Breast epithelium (tissue), 3 donors: ENCODE results near the gene FEV.

Experiments
- POLR2A ChIP-seq: fragments of 450-650 bp; IDR thresholded peaks from one replicate; pipeline ENCODE4 v1.6.1; 2016; ENCODE audit warnings: antibody characterized with exemption, mild to moderate bottlenecking, moderate library complexity
- POLR2AphosphoS5 ChIP-seq, 3 donors: sonication (generic); formaldehyde crosslinking; IDR thresholded peaks; one replicate each; pipeline ENCODE4 v1.6.1; 2017; ENCODE audit warnings: antibody characterized with exemption in 3 of 3
- TF ChIP-seq, protein P1 (sequence below), 3 donors: fragments of 450-650 bp; IDR thresholded peaks; one replicate each; pipeline ENCODE4 v1.5.1; 2016 to 2017; ENCODE audit warnings: antibody characterized with exemption in 3 of 3, mild to moderate bottlenecking in 3 of 3, moderate library complexity in 3 of 3

DNA sequence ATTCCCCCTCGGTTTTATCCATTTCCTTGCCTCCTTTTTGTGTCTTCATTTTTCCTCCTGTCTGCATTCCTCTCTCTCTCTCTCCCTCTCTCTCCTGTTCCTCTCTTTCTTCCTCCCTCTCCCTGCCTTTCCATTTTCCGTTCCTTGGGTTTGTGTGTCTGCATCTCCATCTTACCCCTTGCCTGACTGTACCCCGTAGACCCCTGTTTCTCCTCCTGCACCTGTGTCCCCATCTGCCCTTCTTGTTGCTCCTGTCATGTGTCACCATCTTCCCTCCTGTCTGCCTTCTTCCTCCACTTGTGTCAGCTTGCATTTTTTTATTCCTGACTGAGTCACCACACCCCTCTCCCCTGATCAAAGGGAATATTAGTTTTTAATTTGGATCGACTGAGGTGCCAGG, 23.8 kb downstream of the FEV start:
- TF ChIP-seq, protein P1, sequence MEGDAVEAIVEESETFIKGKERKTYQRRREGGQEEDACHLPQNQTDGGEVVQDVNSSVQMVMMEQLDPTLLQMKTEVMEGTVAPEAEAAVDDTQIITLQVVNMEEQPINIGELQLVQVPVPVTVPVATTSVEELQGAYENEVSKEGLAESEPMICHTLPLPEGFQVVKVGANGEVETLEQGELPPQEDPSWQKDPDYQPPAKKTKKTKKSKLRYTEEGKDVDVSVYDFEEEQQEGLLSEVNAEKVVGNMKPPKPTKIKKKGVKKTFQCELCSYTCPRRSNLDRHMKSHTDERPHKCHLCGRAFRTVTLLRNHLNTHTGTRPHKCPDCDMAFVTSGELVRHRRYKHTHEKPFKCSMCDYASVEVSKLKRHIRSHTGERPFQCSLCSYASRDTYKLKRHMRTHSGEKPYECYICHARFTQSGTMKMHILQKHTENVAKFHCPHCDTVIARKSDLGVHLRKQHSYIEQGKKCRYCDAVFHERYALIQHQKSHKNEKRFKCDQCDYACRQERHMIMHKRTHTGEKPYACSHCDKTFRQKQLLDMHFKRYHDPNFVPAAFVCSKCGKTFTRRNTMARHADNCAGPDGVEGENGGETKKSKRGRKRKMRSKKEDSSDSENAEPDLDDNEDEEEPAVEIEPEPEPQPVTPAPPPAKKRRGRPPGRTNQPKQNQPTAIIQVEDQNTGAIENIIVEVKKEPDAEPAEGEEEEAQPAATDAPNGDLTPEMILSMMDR (IDR thresholded peaks at IDR 0.05), result no peak
- TF ChIP-seq POLR2A (no peak), POLR2AphosphoS5 (IDR thresholded peaks at IDR 0.05) (no peak)
